ENCODE measurements around the gene GALNT16. TPM values are rescaled to one million over a fixed set of nuclear protein-coding genes. Genes with fewer than 3 reads are reported as not detected.
"Not testable (repeated sequence)": the region's sequence is repeated elsewhere in the genome, so short reads cannot be mapped to it uniquely, and the experiment has no call there.

The GALNT16 gene
- total RNA-seq, 2 experiments from 2014 or later: 0.09 TPM; not detected in 1

DNA sequence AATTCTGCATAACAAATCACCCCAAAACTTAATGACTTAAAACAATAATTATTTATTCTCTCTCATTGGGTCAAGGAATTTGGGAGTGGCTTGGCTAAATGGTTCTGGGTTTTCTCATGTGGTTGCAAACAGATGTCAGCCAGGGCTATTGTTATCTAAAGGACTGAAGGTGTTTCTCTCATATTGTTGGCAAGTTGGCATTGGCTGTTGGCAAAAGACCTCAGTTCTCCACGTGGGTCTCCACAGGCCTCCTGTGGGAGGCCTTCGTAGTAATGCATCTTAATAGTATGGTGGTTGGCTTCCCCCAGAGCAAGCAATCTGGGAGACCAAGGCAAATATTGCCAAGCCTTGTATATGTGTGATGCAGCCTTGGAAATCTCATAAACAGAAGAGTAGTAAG lies 14.4 kb downstream of the GALNT16 start:
- Histone ChIP-seq H4K20me1 (ENCODE audit: insufficient read depth, low read length) (no peaks in the 10 kb centered on the region), H3K4me3 (ENCODE audit: low read depth, low read length, poor library complexity, severe bottlenecking) (no peak overlapping the region), H3K4me1 (ENCODE audit: insufficient read depth, low read length, poor library complexity, severe bottlenecking) (no peaks in the 10 kb centered on the region), H3K4me2 (ENCODE audit: low read length) (no peak overlapping the region), H3K79me2 (ENCODE audit: insufficient read depth, low read depth, low read length) (no peaks in the 10 kb centered on the region), H2AFZ (ENCODE audit: low read length) (no peak overlapping the region), H3K27ac (ENCODE audit: low read depth, low read length, poor library complexity, severe bottlenecking) (no peak overlapping the region), H3K9me3 (ENCODE audit: low read length) (no peaks in the 10 kb centered on the region), H3K9me2 (ENCODE audit: insufficient read depth, low read length) (no peaks in the 10 kb centered on the region), H3K36me3 (ENCODE audit: insufficient read depth, low read length) (no peaks in the 10 kb centered on the region)
- POLR2A ChIA-PET: no interaction called here
- TF ChIP-seq, protein P1, sequence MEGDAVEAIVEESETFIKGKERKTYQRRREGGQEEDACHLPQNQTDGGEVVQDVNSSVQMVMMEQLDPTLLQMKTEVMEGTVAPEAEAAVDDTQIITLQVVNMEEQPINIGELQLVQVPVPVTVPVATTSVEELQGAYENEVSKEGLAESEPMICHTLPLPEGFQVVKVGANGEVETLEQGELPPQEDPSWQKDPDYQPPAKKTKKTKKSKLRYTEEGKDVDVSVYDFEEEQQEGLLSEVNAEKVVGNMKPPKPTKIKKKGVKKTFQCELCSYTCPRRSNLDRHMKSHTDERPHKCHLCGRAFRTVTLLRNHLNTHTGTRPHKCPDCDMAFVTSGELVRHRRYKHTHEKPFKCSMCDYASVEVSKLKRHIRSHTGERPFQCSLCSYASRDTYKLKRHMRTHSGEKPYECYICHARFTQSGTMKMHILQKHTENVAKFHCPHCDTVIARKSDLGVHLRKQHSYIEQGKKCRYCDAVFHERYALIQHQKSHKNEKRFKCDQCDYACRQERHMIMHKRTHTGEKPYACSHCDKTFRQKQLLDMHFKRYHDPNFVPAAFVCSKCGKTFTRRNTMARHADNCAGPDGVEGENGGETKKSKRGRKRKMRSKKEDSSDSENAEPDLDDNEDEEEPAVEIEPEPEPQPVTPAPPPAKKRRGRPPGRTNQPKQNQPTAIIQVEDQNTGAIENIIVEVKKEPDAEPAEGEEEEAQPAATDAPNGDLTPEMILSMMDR (conservative IDR thresholded peaks at IDR 0.05; ENCODE audit: low read length): no peak
- no peak for TF ChIP-seq EZH2phosphoT487 (IDR thresholded peaks at IDR 0.05; ENCODE audit: borderline replicate concordance, low read depth, low read length)
- DNase-seq (ENCODE audit: low spot score): no peak
- intact Hi-C loops (cut with micrococcal nuclease; ENCODE audit: unreplicated experiment): no loop called here
- CTCF ChIA-PET (ENCODE audit: unreplicated experiment): no interaction called here
- no TSS peak for BruUV-seq (replicated peaks)

- CTCF ChIA-PET (ENCODE audit: unreplicated experiment): no interaction called here
- Histone ChIP-seq H3K4me3 (ENCODE audit: low read depth, low read length, poor library complexity, severe bottlenecking) (no peak overlapping the region), H3K79me2 (ENCODE audit: insufficient read depth, low read depth, low read length) (no peaks in the 10 kb centered on the region), H3K4me2 (ENCODE audit: low read length) (no peak overlapping the region), H3K9me3 (ENCODE audit: low read length) (no peaks in the 10 kb centered on the region), H3K36me3 (ENCODE audit: insufficient read depth, low read length) (no peaks in the 10 kb centered on the region), H2AFZ (ENCODE audit: low read length) (no peak overlapping the region), H3K9me2 (ENCODE audit: insufficient read depth, low read length) (no peaks in the 10 kb centered on the region), H4K20me1 (ENCODE audit: insufficient read depth, low read length) (no peaks in the 10 kb centered on the region), H3K27ac (ENCODE audit: low read depth, low read length, poor library complexity, severe bottlenecking) (no peak overlapping the region), H3K4me1 (ENCODE audit: insufficient read depth, low read length, poor library complexity, severe bottlenecking) (no peaks in the 10 kb centered on the region)
- POLR2A ChIA-PET: interaction anchor here (0.5 kb wide), 1 partner anchor 58 kb away, joined by 5 read pairs; no protein-coding TSS in a partner anchor
- TF ChIP-seq EZH2phosphoT487 (IDR thresholded peaks at IDR 0.05; ENCODE audit: borderline replicate concordance, low read depth, low read length): no peak
- TF ChIP-seq, protein P1 (conservative IDR thresholded peaks at IDR 0.05; ENCODE audit: low read length): no peak
- DNase-seq (ENCODE audit: low spot score): no peak
- intact Hi-C loops (cut with micrococcal nuclease; ENCODE audit: unreplicated experiment): no loop called here
- no TSS peak for BruUV-seq (replicated peaks)
Observed at GRCh38 chr14:69275331-69275730, 15.4 kb downstream of the GALNT16 start.

DNA sequence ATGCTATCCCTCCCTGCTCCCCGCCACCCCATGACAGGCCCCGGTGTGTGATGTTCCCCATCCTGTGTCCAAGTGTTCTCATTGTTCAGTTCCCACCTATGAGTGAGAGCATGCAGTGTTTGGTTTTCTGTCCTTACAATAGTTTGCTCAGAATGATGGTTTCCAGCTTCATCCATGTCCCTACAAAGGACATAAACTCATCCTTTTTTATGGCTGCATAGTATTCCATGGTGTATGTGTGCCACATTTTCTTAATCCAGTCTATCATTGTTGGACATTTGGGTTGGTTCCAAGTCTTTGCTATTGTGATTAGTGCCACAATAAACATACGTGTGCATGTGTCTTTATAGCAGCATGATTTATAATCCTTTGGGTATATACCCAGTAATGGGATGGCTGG lies 17.4 kb downstream of the GALNT16 start:
- POLR2A ChIA-PET; CTCF ChIA-PET (ENCODE audit: unreplicated experiment): not testable (repeated sequence)

More for the DNA sequence above, 17.4 kb downstream of the GALNT16 start:
- DNase-seq (ENCODE audit: low spot score); H3K36me3 ChIP-seq (ENCODE audit: insufficient read depth, low read length); H3K9me3 ChIP-seq (ENCODE audit: low read length); BruUV-seq (replicated peaks); H3K4me2 ChIP-seq (ENCODE audit: low read length); H4K20me1 ChIP-seq (ENCODE audit: insufficient read depth, low read length); H3K27ac ChIP-seq (ENCODE audit: low read depth, low read length, poor library complexity, severe bottlenecking); H3K9me2 ChIP-seq (ENCODE audit: insufficient read depth, low read length); H3K4me3 ChIP-seq (ENCODE audit: low read depth, low read length, poor library complexity, severe bottlenecking); H3K4me1 ChIP-seq (ENCODE audit: insufficient read depth, low read length, poor library complexity, severe bottlenecking); H3K79me2 ChIP-seq (ENCODE audit: insufficient read depth, low read depth, low read length); H2AFZ ChIP-seq (ENCODE audit: low read length); intact Hi-C loops (cut with micrococcal nuclease; ENCODE audit: unreplicated experiment): not testable (repeated sequence)

All from OCI-LY7 (cell line).